Measurements from ENCODE around the gene SMG9. TPM values are rescaled to one million over a fixed set of nuclear protein-coding genes. Genes with fewer than 3 reads are reported as not detected.
A peak's percentile ranks its signal among the peaks of the same experiment; 100 is the strongest.
"Not testable (repeated sequence)": the region's sequence is repeated elsewhere in the genome, so short reads cannot be mapped to it uniquely, and the experiment has no call there.

The SMG9 gene
- total and polyA plus RNA-seq, 5 experiments from 2014 or later, result 3.4 to 51.9 (median 8.3) TPM

- POLR2A ChIA-PET, result interaction anchor here (0.6 to 6.5 kb wide), 6 partner anchors 10 to 1363 kb away, joined by 3 to 70 read pairs (median 4); partner anchors contain the start of genes KCNN4 and SMG9
- Mint-ChIP-seq H3K36me3 (peaks cover 0 to 29% (median 4%) of the 10 kb centered on the region in 3 donors), H3K4me1 (peaks cover 24 to 47% (median 35%) of the 10 kb centered on the region in 4 donors), H3K27ac (peak overlapping the region; percentile 82 to 95 (median 90)), H3K9me3 (no peaks in the 10 kb centered on the region), H3K4me3 (peak overlapping the region; percentile 16 to 75 (median 53)), H3K27me3 (no peaks in the 10 kb centered on the region)
- peak; percentile 75 to 83 for ATAC-seq
- DNase-seq, result peak in 4 of 10 donors; percentile 30 to 67 (median 40)
Observed at GRCh38 chr19:43765109-43765876, 10.5 kb upstream of the SMG9 start.

GRCh38 chr19:43764684-43765083 is 9.9 kb upstream of the SMG9 start:
- POLR2A ChIA-PET, result interaction anchor here (0.9 to 6.5 kb wide), 5 partner anchors 10 to 20 kb away, joined by 3 to 70 read pairs (median 4); partner anchors contain the start of genes KCNN4 and SMG9
- Mint-ChIP-seq H3K4me3 (peak overlapping the region in 4 of 10 donors; percentile 50 to 75 (median 59)), H3K4me1 (peaks cover 23 to 44% (median 35%) of the 10 kb centered on the region in 4 donors), H3K36me3 (peaks cover 0 to 26% (median 4%) of the 10 kb centered on the region in 3 donors), H3K27ac (peak overlapping the region; percentile 82 to 95 (median 90))
- not testable (repeated sequence) for H3K9me3 Mint-ChIP-seq, DNase-seq, ATAC-seq, H3K27me3 Mint-ChIP-seq

- Mint-ChIP-seq H3K36me3 (peaks cover 0 to 16% (median 4%) of the 10 kb centered on the region in 3 donors), H3K27ac (peak overlapping the region in 9 of 10 donors; percentile 15 to 92 (median 76)), H3K27me3 (no peaks in the 10 kb centered on the region), H3K4me3 (peak overlapping the region in 2 of 10 donors; percentile 41 to 45), H3K4me1 (peaks cover 24 to 43% (median 35%) of the 10 kb centered on the region in 4 donors), H3K9me3 (no peaks in the 10 kb centered on the region)
- no peak for DNase-seq
- POLR2A ChIA-PET, result interaction anchor here (3.4 to 6.5 kb wide), 2 partner anchors 9 to 14 kb away, joined by 29 to 70 read pairs; partner anchors contain the start of genes KCNN4 and SMG9
- ATAC-seq, result no peak
Observed at GRCh38 chr19:43763473-43763939, 8.7 kb upstream of the SMG9 start.

- POLR2A ChIA-PET, result interaction anchor here (3.4 to 6.5 kb wide), 2 partner anchors 8 to 15 kb away, joined by 29 to 70 read pairs; partner anchors contain the start of genes KCNN4 and SMG9
- DNase-seq, result no peak
- ATAC-seq, result no peak
- Mint-ChIP-seq H3K4me1 (peaks cover 24 to 42% (median 35%) of the 10 kb centered on the region in 4 donors), H3K4me3 (no peak overlapping the region), H3K27ac (peak overlapping the region in 6 of 10 donors; percentile 17 to 82 (median 76)), H3K9me3 (no peaks in the 10 kb centered on the region), H3K27me3 (no peaks in the 10 kb centered on the region), H3K36me3 (peaks cover 0 to 13% (median 4%) of the 10 kb centered on the region in 3 donors)
Observed at GRCh38 chr19:43762814-43763213, 8.1 kb upstream of the SMG9 start.

GRCh38 chr19:43760941-43761340 is 6.2 kb upstream of the SMG9 start:
- Mint-ChIP-seq H3K27me3 (no peaks in the 10 kb centered on the region), H3K4me3 (no peak overlapping the region), H3K9me3 (no peaks in the 10 kb centered on the region), H3K4me1 (peaks cover 17 to 37% (median 24%) of the 10 kb centered on the region in 4 donors), H3K36me3 (peaks cover 0 to 3% (median 0%) of the 10 kb centered on the region in 3 donors), H3K27ac (peak overlapping the region in 2 of 10 donors; percentile 62 to 82)
- POLR2A ChIA-PET, result no interaction called here
- DNase-seq (no peak), ATAC-seq (no peak)

- no peaks in the 10 kb centered on the region for H3K9me3 Mint-ChIP-seq
- ATAC-seq (no peak), DNase-seq (no peak)
- peaks cover 0 to 4% (median 0%) of the 10 kb centered on the region in 5 donors for H3K27me3 Mint-ChIP-seq
- H3K4me1 Mint-ChIP-seq, result peaks cover 15 to 33% (median 19%) of the 10 kb centered on the region in 4 donors
- H3K27ac Mint-ChIP-seq, result no peak overlapping the region
- no peak overlapping the region for H3K4me3 Mint-ChIP-seq
- no peaks in the 10 kb centered on the region for H3K36me3 Mint-ChIP-seq
- POLR2A ChIA-PET, result no interaction called here
Observed at GRCh38 chr19:43759515-43759914, 4.8 kb upstream of the SMG9 start.

GRCh38 chr19:43755256-43755801 is 567 bp upstream of the SMG9 start:
- peak in 1 of 2 donors; percentile 26 for ATAC-seq
- Mint-ChIP-seq H3K9me3 (no peaks in the 10 kb centered on the region), H3K27ac (peak overlapping the region; percentile 91 to 99 (median 99)), H3K27me3 (peaks cover 0 to 4% (median 0%) of the 10 kb centered on the region in 5 donors), H3K4me3 (peak overlapping the region; percentile 91 to 99 (median 96)), H3K4me1 (peaks cover 17 to 51% (median 35%) of the 10 kb centered on the region in 4 donors), H3K36me3 (peaks cover 0 to 14% (median 2%) of the 10 kb centered on the region in 3 donors)
- peak; percentile 58 to 81 (median 70) for DNase-seq
- POLR2A ChIA-PET, result interaction anchor here (0.6 to 4.1 kb wide), 13 partner anchors 9 to 1247 kb away, joined by 3 to 30 read pairs (median 4); partner anchors contain the start of genes KCNN4 and ZNF283

GRCh38 chr19:43754253-43754502 is 584 bp downstream of the SMG9 start:
- Mint-ChIP-seq H3K4me1 (peaks cover 17 to 48% (median 40%) of the 10 kb centered on the region in 4 donors), H3K4me3 (peak overlapping the region; percentile 91 to 99 (median 96)), H3K9me3 (no peaks in the 10 kb centered on the region), H3K27me3 (peaks cover 0 to 4% (median 0%) of the 10 kb centered on the region in 5 donors), H3K27ac (peak overlapping the region; percentile 90 to 99 (median 99)), H3K36me3 (peaks cover 0 to 26% (median 8%) of the 10 kb centered on the region in 3 donors)
- ATAC-seq (peak; percentile 33 to 41), DNase-seq (no peak)
- POLR2A ChIA-PET, result interaction anchor here (0.9 to 4.1 kb wide), 11 partner anchors 9 to 220 kb away, joined by 3 to 30 read pairs (median 4); partner anchors contain the start of gene KCNN4

GRCh38 chr19:43752287-43752875 is 2.4 kb downstream of the SMG9 start:
- Mint-ChIP-seq H3K27ac (peak overlapping the region in 6 of 10 donors; percentile 0 to 73 (median 43)), H3K4me1 (peaks cover 17 to 52% (median 43%) of the 10 kb centered on the region in 4 donors)
- no peak for ATAC-seq

GRCh38 chr19:43751466-43752220 is 3.1 kb downstream of the SMG9 start:
- no peak for ATAC-seq
- Mint-ChIP-seq H3K36me3 (peaks cover 0 to 49% (median 17%) of the 10 kb centered on the region in 3 donors), H3K27me3 (peaks cover 0 to 4% (median 0%) of the 10 kb centered on the region in 5 donors), H3K9me3 (no peaks in the 10 kb centered on the region), H3K4me3 (no peak overlapping the region), H3K4me1 (peaks cover 17 to 50% (median 43%) of the 10 kb centered on the region in 4 donors), H3K27ac (peak overlapping the region in 9 of 10 donors; percentile 16 to 87 (median 47))
- POLR2A ChIA-PET, result interaction anchor here (0.7 to 1.8 kb wide), 4 partner anchors 26 to 40 kb away, joined by 3 to 11 read pairs (median 6); partner anchors contain the start of gene KCNN4
- peak in 1 of 10 donors; percentile 27 for DNase-seq

More at GRCh38 chr19:43752287-43752875, 2.4 kb downstream of the SMG9 start:
- Mint-ChIP-seq H3K36me3 (peaks cover 0 to 42% (median 17%) of the 10 kb centered on the region in 3 donors), H3K4me3 (peak overlapping the region in 3 of 10 donors; percentile 66 to 98 (median 97)), H3K27me3 (peaks cover 0 to 4% (median 0%) of the 10 kb centered on the region in 5 donors), H3K9me3 (no peaks in the 10 kb centered on the region)
- DNase-seq, result peak in 1 of 10 donors; percentile 28
- POLR2A ChIA-PET, result interaction anchor here (1.5 to 1.8 kb wide), 3 partner anchors 25 to 32 kb away, joined by 4 to 11 read pairs (median 9); partner anchors contain the start of gene KCNN4

GRCh38 chr19:43749898-43750297 is 4.9 kb downstream of the SMG9 start:
- H3K27ac Mint-ChIP-seq, result peak overlapping the region in 5 of 10 donors; percentile 21 to 89 (median 47)
- H3K4me3 Mint-ChIP-seq, result no peak overlapping the region
- peaks cover 15 to 44% (median 36%) of the 10 kb centered on the region in 4 donors for H3K4me1 Mint-ChIP-seq
- POLR2A ChIA-PET, result no interaction called here
- H3K27me3 Mint-ChIP-seq, result peaks cover 0 to 4% (median 0%) of the 10 kb centered on the region in 5 donors
- no peaks in the 10 kb centered on the region for H3K9me3 Mint-ChIP-seq
- DNase-seq (no peak), ATAC-seq (no peak)
- peaks cover 0 to 64% (median 30%) of the 10 kb centered on the region in 3 donors for H3K36me3 Mint-ChIP-seq

Measured in naive thymus-derived CD8-positive, alpha-beta T cell (primary cell).